Fibroblast of skin of abdomen (primary cell): ENCODE data around the gene NRP2.

ENCODE experiments used
- DNase-seq: peaks from one replicate; pipeline ENCODE4 v3.0.0-alpha.2; 2013

The NRP2 gene

GRCh38 chr2:205686783-205687640 is 4.7 kb downstream of the NRP2 start:
- DNase-seq = peak; percentile 55

- DNase-seq = no peak
Measured at GRCh38 chr2:205687641-205687956, 5.3 kb downstream of the NRP2 start.

GRCh38 chr2:205688417-205689200 is 6.3 kb downstream of the NRP2 start:
- DNase-seq = no peak

GRCh38 chr2:205689820-205690219 is 7.5 kb downstream of the NRP2 start:
- no peak for DNase-seq

GRCh38 chr2:205692104-205692503 is 9.8 kb downstream of the NRP2 start:
- DNase-seq = peak; percentile 84

- DNase-seq = no peak
Measured at GRCh38 chr2:205694256-205694655, 12.0 kb downstream of the NRP2 start.

- DNase-seq = peak; percentile 89
Measured at GRCh38 chr2:205695460-205695991, 13.2 kb downstream of the NRP2 start.

GRCh38 chr2:205696331-205696926 is 14.1 kb downstream of the NRP2 start:
- DNase-seq = no peak

GRCh38 chr2:205696927-205697441 is 14.7 kb downstream of the NRP2 start:
- peak; percentile 98 for DNase-seq

- peak; percentile 66 for DNase-seq
Measured at GRCh38 chr2:205698286-205699268, 16.3 kb downstream of the NRP2 start.

- DNase-seq = no peak
Measured at GRCh38 chr2:205699515-205700289, 17.4 kb downstream of the NRP2 start.

GRCh38 chr2:205700331-205701132 is 18.2 kb downstream of the NRP2 start:
- DNase-seq = peak; percentile 88

GRCh38 chr2:205701509-205701908 is 19.2 kb downstream of the NRP2 start:
- DNase-seq = peak; percentile 76

- no peak for DNase-seq
Measured at GRCh38 chr2:205702576-205702975, 20.3 kb downstream of the NRP2 start.

GRCh38 chr2:205703471-205704126 is 21.3 kb downstream of the NRP2 start:
- no peak for DNase-seq

GRCh38 chr2:205704127-205704741 is 21.9 kb downstream of the NRP2 start:
- DNase-seq = peak; percentile 81

GRCh38 chr2:205705511-205706349 is 23.4 kb downstream of the NRP2 start:
- DNase-seq = no peak
